Mesothelial cell of epicardium (in vitro differentiated cells): Measurements from ENCODE around the gene SEMA3F. TPM values are rescaled to one million over a fixed set of nuclear protein-coding genes. Genes with fewer than 3 reads are reported as not detected.
A peak's percentile ranks its signal among the peaks of the same experiment; 100 is the strongest.

ENCODE experiments used
- DNase-seq, 2 experiments: peaks; one replicate each; pipeline ENCODE4 v3.0.0; 2021; ENCODE audit warnings: low spot score in 2 of 2; ENCODE audit not compliant: unreplicated experiment in 2 of 2
- H3K27ac Mint-ChIP-seq: 2 replicates; pipeline ENCODE4 v1.8.0; 2021; ENCODE audit warnings: mixed read lengths
- H3K27me3 Mint-ChIP-seq: 2 replicates; pipeline ENCODE4 v1.8.0; 2021; ENCODE audit warnings: low read depth, mixed read lengths
- H3K36me3 Mint-ChIP-seq: 2 replicates; pipeline ENCODE4 v1.8.0; 2021; ENCODE audit warnings: mixed read lengths
- H3K4me1 Mint-ChIP-seq: 2 replicates; pipeline ENCODE4 v1.8.0; 2021; ENCODE audit warnings: mixed read lengths
- H3K4me3 Mint-ChIP-seq: 2 replicates; pipeline ENCODE4 v1.8.0; 2021; ENCODE audit warnings: mild to moderate bottlenecking, moderate library complexity, mixed read lengths
- H3K9me3 Mint-ChIP-seq: 2 replicates; pipeline ENCODE4 v1.8.0; 2021; ENCODE audit warnings: mixed read lengths
- CTCF ChIP-seq: fragments of 200-600 bp; sonication (generic); IDR thresholded peaks from one replicate; pipeline ENCODE4 v1.5.0; 2021; ENCODE audit warnings: antibody characterized with exemption; ENCODE audit not compliant: unreplicated experiment
- total RNA-seq: library from RNA; stranded (reverse); gene quantifications from 3 replicates; pipeline ENCODE4 v1.2.1, GENCODE V29; 2021

SEMA3F gene
- total RNA-seq, 1 donor from 2014 or later = 99.1 TPM

GRCh38 chr3:50194903-50195500 lies 39.9 kb downstream of the SEMA3F start:
- no peak for DNase-seq
- no peak overlapping the region for H3K4me3 Mint-ChIP-seq

GRCh38 chr3:50195501-50196252 lies 40.6 kb downstream of the SEMA3F start:
- Mint-ChIP-seq H3K36me3 (no peaks in the 10 kb centered on the region), H3K9me3 (no peaks in the 10 kb centered on the region), H3K4me1 (no peaks in the 10 kb centered on the region), H3K27me3 (peaks cover 39% of the 10 kb centered on the region), H3K4me3 (no peak overlapping the region), H3K27ac (no peak overlapping the region)
- no peak for DNase-seq
- TF ChIP-seq CTCF = no peak

More at GRCh38 chr3:50194903-50195500, 39.9 kb downstream of the SEMA3F start:
- H3K36me3 Mint-ChIP-seq = no peaks in the 10 kb centered on the region
- no peaks in the 10 kb centered on the region for H3K9me3 Mint-ChIP-seq
- TF ChIP-seq CTCF = peak; percentile 6
- H3K27me3 Mint-ChIP-seq = peaks cover 39% of the 10 kb centered on the region
- H3K4me1 Mint-ChIP-seq = no peaks in the 10 kb centered on the region
- H3K27ac Mint-ChIP-seq = no peak overlapping the region

GRCh38 chr3:50196253-50196801 lies 41.2 kb downstream of the SEMA3F start:
- no peak for DNase-seq
- Mint-ChIP-seq H3K27ac (no peak overlapping the region), H3K4me3 (no peak overlapping the region), H3K4me1 (no peaks in the 10 kb centered on the region), H3K9me3 (no peaks in the 10 kb centered on the region), H3K27me3 (peaks cover 39% of the 10 kb centered on the region), H3K36me3 (no peaks in the 10 kb centered on the region)
- TF ChIP-seq CTCF = no peak

- no peak for DNase-seq
- Mint-ChIP-seq H3K4me1 (peaks cover 1% of the 10 kb centered on the region), H3K9me3 (no peaks in the 10 kb centered on the region), H3K27ac (no peak overlapping the region), H3K36me3 (no peaks in the 10 kb centered on the region), H3K27me3 (peaks cover 36% of the 10 kb centered on the region), H3K4me3 (no peak overlapping the region)
- TF ChIP-seq CTCF = no peak
These were observed 46.6 kb downstream of the SEMA3F start for GRCh38 chr3:50201573-50202315.

GRCh38 chr3:50202353-50203112 lies 47.4 kb downstream of the SEMA3F start:
- no peaks in the 10 kb centered on the region for H3K36me3 Mint-ChIP-seq
- DNase-seq = no peak
- H3K4me1 Mint-ChIP-seq = peaks cover 1% of the 10 kb centered on the region
- no peaks in the 10 kb centered on the region for H3K9me3 Mint-ChIP-seq
- no peak overlapping the region for H3K4me3 Mint-ChIP-seq
- no peak overlapping the region for H3K27ac Mint-ChIP-seq
- H3K27me3 Mint-ChIP-seq = peaks cover 39% of the 10 kb centered on the region
- no peak for TF ChIP-seq CTCF
